Stimulated activated CD4-positive, alpha-beta T cell treated with anti-CD3 and anti-CD28 coated beads, Interleukin-2, amount 100 ng/mL, for 4 hours (primary cell): ENCODE results near the gene MPP1.
A peak's percentile ranks its signal among the peaks of the same experiment; 100 is the strongest.
"Not testable (repeated sequence)": the region's sequence is repeated elsewhere in the genome, so short reads cannot be mapped to it uniquely, and the experiment has no call there.

ENCODE experiments used
- DNase-seq: peaks from one replicate; pipeline ENCODE4 v3.0.0-alpha.2; 2020; ENCODE audit warnings: low read depth

Gene MPP1

DNA sequence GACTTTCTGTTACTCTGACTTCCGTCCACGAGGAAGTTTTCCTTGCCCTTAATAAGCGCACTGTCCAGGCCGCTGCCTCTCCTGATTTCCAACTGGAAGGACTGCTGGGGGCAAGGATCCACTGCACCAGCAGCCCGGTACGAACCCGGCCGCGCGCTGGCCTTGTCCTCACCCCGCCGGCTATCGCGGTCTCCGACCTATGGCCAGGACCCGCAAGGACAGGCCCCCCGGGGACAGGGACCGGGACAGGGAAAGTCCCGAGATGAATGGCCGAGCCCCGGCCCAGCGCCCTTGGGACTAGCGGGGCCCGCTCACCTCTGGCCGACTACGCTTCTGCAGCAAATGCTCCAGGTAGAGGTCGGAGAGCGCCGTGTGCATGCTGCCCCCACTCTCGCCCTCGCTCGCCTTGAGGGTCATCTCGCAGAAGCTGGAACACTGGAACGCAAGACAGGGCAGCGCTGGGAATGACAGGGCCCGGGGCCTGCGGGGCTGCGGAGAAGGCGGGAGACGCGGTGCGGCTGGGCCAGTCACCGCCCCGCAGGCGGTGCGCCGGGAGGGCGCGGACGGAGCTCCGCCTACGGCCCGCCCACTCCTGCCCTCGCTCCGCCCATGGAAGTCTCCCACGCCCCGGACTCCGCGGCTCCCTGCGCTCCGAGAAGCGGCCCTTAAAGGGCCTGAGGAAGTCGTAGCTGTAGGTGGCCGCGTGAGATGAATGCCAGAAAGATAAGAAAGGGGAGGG lies at the start of gene MPP1:
Gene MPP1, minus strand, starts transcription at position 529 of the 739 bp plus-strand sequence. Its CDS starts 112 bp downstream, at position 417.
- DNase-seq = peak; percentile 64

DNA sequence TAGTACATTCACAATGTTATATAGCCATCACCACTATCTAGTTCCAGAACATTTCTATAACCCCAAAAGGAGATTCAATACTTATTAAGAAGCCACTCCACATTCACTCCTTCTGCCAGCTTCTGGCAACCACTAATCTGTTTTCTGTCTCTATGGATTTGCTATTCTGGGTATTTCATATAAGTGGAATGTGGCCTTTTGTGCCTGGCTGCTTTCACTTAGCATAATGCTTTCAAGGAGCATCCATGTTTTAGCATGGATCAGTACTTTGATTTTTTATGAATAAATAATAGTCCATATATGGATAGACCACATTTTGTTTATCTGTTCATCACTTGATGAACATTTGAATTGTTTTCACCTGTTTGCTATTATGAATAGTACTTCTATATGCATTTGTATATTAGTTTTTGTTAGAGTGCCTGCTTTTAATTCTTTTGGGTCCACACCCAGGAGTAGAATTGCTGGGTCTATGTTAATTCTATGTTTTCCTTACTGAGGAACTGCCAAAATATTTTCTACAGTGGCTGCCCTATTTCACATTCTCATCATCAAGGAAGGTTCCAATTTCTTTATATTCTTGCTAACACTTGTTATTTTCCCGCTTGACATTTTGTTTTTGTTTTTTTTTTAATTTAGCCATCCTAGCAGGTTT lies 45.8 kb upstream of the MPP1 start:
- no peak for DNase-seq

DNA sequence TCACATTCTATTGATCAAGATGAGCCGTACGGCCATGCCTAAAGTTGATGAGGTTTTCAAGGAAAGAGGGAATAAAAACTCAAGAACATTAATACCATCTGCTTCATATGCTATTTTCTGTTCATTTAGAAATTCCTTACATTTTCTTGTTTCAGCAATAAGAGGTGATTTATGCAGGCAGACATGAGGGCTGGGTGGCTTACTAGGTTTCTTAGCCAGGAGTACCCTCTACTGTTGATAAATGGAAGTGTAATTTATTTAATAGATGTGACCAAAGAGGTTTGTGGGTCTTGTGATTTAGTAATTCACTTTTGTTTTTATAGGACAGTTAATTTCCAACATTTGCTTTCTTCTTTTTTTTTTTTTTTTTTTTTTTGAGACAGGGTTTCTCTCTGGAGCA lies 35.6 kb upstream of the MPP1 start:
- DNase-seq = no peak

DNA sequence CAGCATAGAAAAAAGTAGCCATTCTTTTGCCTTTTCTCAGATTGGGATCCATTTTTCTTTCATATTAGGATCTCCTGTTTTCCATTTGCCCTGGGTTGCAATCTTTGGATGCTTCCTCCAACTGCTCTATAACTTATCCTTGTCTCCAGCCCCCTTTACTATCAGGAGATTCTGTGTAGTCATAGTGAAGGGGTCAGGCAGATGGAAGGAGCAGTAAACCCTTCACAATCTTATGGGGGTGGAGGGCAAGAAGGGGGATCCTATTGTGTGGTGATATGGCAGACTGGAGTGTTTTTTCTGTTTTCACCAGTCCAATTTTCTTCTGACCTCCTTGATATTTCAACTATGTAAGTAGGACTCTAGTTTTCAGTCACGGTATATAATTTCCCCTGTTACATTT lies 30.9 kb upstream of the MPP1 start:
- no peak for DNase-seq

DNA sequence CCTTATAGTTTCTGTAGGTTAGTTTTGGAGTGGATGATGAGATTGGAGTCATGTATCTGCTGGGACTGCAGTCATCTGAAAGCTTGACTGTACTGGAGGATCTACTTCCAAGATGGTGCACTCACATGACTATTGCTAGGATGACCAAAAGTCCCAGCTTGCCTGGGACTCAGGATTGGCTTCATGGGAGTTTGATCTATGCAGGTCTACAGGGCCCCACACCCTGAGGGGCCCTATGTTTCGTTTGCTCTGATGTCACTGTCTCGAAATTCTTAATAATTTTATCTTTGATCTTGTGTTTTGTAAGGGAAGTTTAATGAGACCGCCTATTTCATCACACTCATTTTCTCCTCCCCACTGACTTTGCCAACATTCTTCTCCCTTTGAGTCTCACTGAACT lies 29.3 kb upstream of the MPP1 start, which contains the start of gene SMIM9:
Gene SMIM9, minus strand, starts transcription at position 101 of the 400 bp plus-strand sequence. CDS start 3,806 bp downstream, outside the sequence.
- no peak for DNase-seq

DNA sequence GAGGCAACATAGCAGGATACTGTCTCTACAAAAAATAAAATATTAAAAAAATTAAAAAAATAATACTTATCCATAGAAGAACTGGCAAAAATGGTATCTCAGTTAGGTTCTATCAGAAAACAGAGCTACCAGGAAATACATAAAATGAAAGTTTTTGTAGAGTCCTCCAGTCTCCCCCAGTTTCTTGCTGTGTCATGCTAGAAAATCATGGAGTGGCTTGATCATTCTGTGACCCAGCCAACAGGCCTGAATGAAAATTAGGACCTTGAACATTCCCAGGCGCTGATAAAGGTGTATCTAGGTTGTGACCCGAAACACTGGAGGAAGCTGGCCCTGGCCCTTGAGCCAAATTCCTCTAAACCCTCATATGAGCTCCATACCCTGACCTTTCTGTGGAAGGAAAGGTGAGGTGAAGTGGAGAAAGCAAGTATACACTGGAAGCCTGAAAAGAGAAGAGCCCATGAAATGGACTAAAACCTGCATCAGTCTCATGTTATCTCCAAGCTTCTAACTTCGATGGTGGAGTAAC lies 28.5 kb upstream of the MPP1 start:
- DNase-seq = no peak

DNA sequence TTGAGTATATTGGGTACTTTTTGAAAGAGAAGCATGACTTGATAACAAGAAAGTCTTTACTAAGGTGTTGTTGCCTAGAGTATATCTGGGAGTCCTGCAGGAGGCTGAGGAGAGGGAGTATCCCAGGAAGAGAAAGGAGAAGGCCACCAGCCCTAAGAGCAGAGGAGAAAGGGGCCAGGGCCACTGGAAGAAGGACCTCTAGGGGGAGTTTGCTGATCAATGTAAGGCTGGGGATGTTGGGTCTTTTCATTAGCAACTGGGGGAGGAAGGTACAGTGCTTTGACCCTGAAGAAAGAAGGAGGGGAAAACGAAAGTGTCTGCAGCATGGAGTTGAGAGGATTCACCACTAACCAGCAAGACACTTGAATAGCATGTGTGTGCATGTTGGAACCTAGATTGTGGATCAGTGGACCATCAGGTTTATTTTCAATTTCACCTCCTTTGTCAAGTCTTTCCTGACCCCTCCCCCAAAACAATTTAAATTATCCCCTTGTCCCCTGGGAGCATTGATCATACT lies 24.7 kb upstream of the MPP1 start:
- DNase-seq = no peak

DNA sequence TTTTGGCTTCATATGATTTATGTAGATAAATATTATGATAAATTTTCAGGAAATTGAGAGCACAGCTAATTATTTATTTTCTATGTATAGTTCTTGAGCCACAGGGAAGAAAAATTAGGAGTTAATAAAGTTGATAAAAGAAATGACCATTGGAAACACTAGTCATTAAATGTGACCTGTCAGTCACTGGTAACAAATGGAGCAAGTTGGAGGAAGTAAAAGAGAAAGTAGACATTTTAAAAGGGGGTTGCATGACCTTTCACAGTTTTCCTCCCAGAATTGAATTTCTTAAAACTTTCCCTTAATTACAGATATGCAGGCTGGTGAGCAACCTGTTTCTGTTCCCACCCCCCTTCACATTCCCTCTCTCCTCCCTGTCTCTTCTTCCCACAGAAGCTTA lies 23.8 kb upstream of the MPP1 start:
- no peak for DNase-seq

DNA sequence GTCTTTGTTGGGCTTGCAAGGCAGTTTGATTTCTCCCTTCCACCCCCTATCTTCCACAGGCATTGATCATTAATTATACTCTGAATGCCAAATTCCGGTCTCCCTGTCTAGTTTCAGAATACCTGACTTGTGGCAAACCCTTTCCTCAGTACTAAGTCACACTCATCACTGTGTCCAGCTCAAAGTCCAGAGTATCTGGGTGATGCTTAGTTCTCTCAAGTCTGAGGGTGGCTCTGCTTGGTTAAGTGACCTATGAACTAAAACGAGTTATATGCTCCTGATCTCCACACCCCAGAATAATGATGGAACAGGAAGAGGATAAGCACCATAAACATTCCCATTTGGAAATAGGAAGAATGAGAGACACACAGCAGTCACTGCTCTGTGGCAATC lies 22.7 kb upstream of the MPP1 start:
- DNase-seq = no peak

DNA sequence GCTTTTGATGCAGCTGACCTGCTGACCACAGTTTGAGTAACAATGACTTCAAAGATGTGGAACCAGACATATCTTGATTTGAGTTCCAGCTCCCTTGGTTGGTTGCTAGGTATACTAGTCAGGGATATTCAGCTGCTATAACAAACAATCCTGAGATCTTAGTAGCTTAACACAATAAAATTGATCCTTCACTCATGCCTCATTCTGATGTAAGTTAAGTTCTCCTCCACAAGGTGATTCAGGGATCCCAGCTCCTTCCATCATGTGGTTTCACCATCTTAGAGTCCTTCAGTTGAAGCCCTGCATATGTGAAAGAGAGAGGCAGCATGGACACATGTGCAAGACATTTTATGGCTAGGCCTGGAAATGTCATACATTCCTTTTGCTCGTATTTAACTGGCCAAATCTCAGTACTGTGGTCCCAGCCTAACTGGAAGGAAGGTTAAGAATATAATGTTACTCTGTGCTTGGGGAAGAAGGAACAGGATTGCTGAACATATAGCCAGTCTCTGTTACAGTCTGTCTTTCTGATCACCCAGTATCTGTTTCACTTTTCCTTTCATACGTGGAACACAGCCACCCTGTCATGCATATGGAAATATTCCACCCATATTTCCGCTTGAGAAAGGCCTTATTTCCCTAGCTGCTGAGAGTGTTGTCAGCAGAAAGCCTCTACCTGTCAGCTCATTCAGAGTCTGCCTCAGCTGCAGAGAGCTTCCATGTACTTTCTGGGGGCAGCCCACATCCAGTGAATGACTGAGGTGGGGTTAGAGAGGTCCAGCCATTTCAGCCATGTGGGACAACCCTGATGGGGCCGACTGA lies 22.1 kb upstream of the MPP1 start:
- no peak for DNase-seq

DNA sequence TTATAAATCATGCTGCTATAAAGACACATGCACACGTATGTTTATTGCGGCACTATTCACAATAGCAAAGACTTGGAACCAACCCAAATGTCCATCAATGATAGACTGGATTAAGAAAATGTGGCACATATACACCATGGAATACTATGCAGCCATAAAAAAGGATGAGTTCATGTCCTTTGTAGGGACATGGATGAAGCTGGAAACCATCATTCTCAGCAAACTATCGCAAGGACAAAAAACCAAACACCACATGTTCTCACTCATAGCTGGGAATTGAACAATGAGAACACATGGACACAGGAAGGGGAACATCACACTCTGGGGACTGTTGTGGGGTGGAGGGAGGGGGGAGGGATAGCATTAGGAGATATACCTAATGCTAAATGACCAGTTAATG lies 20.3 kb upstream of the MPP1 start:
- DNase-seq = not testable (repeated sequence)

DNA sequence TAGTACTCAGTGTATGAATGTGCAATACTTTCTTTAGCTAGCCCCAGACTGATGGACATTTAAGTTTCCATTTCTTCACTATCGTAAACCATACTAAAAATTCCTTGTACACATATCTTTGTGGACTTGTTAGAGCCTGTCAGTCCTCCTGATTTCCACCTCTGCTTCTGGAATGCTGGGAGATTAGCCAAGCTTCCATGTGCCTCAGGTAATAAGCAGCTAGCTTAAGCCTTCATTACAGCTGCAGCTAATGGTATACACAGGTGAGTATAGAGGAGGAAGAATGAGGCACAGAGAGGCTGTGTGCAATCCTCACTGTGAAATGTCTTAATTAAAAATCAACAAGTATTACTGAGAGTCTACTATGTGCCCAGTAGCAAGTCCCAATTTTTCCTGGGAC lies 19.4 kb upstream of the MPP1 start:
- DNase-seq = no peak

DNA sequence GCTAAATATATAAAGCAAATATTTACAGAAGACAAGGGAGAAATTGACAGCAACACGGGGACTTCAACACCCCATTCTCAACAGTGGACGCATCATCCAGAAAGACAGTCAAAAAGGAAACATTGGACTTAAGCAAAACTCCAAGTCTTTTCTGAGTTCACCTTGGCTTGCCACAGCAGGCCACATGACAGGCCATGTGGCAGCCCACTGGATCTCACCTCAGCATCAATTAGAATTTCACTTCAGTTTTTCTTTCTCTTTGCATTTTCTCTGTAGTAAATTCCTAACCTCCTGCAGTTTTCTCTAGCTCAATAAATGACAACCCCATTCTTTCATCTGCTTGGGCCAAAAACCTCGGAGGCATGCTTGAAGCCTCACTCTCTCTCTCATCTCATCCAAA lies 16.7 kb upstream of the MPP1 start:
- DNase-seq = no peak

DNA sequence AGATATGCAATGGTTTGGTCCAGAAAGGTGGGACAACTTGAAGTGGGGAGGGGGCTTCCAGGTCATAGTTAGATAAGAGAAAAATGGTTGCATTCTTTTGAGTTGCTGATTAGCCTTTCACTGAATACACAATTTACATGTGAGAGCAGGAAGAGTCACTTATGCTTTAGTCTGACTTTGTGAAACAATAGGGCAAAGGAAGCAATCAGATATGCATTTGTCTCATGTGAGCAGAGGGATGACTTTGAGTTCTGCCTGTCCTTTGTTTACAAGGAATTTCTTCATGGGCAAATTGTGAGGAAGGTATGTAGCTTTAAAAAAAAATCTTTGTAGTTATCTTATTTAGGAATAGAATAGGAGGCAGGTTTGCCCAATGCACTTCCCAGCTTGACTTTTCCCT lies 16.2 kb upstream of the MPP1 start:
- no peak for DNase-seq

DNA sequence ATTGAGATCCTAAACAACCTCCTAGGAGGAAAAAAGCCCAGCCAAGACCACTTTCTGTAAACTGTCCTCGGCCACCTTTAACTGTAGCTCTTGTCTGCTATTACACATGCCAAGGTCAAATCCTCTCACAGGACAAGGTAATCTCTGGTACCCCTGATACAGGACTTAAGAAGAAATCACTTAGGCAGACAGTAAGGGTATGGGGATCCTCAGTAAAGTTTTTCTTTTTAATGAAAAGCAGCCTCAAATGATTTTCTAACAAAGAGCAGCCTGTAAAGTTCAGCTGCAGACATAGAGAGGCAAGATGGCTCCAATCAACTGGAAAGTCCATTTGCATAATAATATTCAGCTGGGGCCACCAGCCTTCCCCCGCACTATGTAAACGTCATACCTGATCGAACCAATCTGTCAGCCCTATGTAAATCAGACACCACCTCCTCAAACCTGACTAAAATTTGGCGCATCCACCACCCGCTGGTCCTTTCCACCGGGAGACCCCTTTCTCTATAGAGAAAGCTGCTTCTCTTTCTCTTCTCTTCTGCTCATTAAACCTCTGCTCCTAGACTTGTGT lies 14.6 kb upstream of the MPP1 start:
- no peak for DNase-seq

DNA sequence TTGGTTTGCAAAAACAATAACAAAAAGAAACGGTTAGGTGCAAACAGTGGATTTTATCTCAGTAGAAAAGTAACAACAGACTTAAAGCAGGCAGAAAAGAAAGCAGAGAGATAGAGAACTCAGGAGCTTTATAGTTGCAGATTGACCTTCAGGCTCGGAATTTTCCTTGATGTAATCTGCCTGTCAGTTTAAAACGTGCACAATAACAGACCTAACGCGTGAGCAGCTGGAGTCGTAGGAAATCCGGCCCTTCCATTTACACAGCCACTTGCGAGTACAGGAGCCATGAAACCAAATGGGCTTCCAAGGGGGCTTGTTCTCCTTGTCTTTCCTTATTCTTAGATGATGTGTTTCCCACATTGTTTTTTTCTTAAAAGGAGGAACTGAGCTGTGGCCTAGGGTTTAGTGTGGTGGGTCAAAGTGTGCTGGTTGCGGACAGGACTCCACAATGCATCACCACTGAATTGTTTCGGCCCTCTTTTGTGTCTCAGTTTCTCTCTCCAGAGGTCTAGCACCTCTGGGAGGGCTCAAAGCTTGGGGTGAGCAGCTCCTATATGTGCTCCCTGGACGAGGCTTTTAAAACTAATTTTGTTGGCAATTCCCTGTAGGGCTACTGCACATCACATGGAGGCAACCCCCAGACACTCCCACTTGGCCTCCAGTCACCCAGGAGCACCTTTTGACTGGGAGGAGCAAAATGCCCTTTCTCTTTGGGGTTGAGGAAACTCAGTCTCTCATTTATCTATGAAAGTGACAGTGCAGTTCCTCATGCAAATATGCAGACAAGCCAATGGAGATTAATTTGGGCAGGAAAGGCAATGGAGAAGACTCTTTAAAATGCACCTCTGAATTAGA lies 13.9 kb upstream of the MPP1 start:
- no peak for DNase-seq

DNA sequence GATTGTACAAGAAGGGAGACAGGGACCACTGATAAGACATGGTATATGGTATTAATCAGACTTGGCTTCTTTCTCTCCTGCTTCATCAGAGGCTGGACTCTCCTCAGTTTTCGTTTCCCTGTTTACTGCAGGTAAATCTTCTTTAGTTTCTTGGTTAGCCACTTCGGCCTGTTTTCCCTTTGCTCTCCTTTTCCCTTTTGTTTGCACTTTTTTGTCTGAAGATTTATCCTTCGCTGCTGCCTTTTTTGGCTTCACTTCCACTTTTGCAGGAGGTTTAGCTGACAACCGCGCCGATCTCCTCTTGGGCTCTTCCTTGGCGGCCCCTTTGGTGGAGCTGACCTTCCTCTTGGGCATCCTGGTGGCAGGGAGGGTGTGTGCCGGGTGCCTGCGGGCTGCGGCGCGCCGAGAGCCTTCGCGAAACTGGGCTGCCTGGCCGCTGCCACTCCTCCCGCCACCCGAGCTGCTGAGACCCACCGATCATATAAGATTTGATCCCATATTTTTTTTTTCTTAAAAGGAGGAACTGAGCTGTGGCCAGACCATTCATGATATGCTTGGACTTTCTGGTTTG lies 11.8 kb upstream of the MPP1 start:
- DNase-seq = not testable (repeated sequence)

DNA sequence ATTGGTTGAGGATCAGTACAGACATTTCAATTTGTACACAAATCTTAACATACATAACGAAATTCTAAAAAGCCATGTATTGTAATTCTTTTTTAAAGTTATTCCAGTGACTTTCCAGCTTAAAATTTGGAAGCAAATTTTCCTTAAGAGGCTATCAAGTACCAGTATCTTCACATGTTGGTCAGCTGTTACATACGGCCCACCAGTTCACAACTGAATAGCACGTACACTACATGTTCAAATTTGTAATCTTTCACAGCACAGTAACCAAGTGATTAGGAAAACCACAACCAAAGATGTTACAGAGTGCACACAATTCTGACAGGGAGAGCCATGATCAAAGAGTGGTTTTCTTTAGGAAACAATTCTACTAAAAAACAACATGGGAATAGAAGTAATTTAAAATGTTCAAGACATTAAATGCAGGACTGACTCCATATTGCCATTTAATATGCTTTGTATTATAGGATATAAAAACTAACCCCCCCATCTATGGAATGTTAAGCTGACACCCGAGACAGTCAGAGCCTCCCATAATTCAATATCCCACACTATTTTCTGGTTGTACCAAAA lies 11.1 kb upstream of the MPP1 start:
- not testable (repeated sequence) for DNase-seq

DNA sequence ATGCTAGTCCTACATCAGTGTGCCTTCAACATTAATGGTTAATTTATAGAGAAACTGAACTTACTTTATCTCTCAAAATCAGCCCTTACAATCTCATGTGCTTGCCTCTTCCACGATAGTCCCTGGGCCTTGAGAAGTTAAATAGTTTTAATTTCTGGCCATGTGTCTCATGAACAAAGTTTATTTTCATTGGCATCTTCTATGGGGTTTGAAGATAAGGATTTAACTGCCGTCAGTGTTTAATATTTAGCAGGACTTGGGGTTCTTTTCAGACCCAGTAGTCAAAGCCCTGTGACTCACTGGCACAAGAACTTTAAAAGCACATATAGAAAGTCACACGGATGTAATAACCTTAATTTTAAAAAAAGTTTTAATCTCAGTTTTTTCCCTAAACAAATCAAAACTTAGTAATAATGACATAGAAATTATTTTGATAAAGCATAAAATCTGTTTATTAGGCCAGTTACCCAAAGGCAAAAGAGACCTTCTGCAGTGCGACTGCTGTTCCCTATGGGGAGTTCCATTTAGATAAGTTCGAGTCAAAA lies 10.1 kb upstream of the MPP1 start:
- DNase-seq = no peak

DNA sequence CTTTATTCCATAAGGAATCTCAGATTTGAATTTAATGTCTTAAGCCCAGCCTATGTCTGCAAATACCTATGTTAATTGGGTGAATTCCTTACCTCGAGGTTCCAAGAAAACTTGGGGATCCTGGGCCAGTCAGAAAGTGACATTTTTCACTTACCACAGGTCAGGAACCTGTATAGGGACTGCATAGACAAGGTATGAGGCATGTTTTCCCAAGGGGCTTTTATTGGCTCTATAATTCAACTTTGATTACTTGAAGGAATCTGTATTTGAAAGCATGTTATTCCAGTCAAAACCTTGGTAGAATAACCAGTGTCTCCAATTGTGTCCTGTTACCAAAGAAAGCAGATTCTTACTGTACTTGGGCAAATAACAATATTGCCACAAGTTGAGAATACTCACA lies 8.5 kb upstream of the MPP1 start:
- no peak for DNase-seq
